ENCODE data around the gene FAM98C.

Gene FAM98C

GRCh38 chr19:38381138-38381537 is 21.8 kb upstream of the FAM98C start:
- no peak overlapping the region for H3K27ac ChIP-seq

DNA sequence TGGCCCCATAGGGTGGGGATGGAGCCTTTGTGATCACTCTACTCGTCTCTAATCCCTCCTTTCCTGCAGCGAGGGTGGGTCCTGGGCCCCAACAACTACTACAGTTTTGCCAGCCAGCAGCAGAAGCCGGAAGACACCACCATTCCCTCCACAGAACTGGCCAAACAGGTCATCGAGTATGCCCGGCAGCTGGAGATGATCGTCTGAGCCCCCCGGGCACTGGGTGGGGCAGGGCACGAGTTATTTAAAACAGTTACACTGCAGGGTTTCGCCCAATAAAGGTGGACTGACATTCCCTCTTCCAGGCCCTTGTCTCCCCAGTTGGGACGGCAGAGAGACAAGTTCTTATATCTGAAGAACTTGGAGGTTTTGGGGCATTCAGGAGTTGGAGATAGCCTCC is 19.7 kb upstream of the FAM98C start:
- TF ChIP-seq CTCF (conservative IDR thresholded peaks at IDR 0.05), result no peak
- no peak overlapping the region for H3K27ac ChIP-seq

More at GRCh38 chr19:38381138-38381537, 21.8 kb upstream of the FAM98C start:
- TF ChIP-seq CTCF (conservative IDR thresholded peaks at IDR 0.05), result no peak

- TF ChIP-seq CTCF (conservative IDR thresholded peaks at IDR 0.05), result no peak
These were observed 19.1 kb upstream of the FAM98C start for GRCh38 chr19:38383743-38384142.

DNA sequence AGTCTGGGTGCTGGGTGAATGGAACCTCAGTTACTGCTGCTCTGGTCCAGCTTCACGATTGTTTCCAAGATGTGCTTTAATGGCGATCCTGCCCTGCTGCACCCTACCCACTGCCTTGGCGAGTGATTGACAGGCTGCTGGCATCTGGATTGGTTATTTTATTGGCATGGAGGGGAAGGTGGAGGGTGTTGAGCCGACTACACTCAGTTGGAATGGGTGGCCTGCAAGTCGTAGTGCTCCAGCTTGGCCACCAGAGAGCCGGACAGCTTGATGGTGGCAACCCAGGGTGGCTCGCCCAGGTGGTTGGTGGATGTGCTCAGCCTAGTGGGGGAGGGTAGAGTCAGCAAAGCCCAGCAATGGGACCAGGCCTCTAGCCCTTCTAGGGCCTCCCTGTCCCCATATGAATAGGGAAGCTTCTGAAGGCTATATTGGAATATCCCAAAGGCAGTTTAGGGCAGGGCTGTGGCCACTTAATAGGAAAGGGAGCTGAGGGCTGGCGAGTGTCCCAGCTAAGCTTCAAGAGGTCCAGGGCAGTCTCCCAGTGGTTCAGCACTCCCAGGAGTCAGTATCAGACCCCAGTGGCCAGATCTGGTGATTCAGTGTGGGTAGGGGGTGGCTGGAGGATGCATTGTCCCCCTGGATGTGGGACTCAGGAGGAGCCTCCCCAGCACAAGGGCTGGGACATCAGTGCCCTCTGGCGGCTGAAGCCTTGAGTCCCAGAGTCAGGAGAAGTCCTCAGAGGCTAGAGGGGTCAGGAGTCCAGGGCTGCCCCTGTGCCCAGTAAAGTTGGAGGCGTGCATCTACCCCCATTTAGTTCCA is 18.5 kb upstream of the FAM98C start:
- no peak overlapping the region for H3K27ac ChIP-seq
- peak; percentile 20; the same call in 1 of the 2 replicates for TF ChIP-seq CTCF (conservative IDR thresholded peaks at IDR 0.05)

More at GRCh38 chr19:38383743-38384142, 19.1 kb upstream of the FAM98C start:
- no peak overlapping the region for H3K27ac ChIP-seq

GRCh38 chr19:38385057-38385803 is 17.7 kb upstream of the FAM98C start:
- no peak for TF ChIP-seq CTCF (conservative IDR thresholded peaks at IDR 0.05)
- H3K27ac ChIP-seq, result no peak overlapping the region

DNA sequence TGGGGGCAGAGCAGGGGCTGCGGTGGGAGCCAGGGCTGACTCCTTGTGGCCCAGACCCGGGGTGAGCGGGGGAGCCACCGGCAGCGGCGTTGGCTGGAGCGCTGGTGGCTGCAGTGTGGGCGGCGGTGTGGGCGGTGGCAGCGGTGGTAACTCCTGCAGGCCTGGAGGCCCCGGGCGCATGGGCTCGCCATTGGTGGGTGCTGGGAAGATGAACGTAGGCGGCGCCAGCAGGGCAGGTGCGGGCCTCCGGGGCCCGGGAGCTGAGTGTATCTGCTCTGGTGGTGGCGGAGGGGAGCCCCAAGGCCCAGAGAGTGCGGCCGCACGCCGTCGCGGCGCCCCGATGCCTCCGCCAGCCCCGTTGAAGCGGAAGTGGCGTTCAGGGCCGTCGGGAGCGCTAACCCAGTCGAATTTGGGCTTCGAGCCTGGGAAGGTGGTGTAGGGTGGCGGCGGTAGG is 17.1 kb upstream of the FAM98C start:
- TF ChIP-seq CTCF (conservative IDR thresholded peaks at IDR 0.05), result no peak
- H3K27ac ChIP-seq, result no peak overlapping the region

- TF ChIP-seq CTCF (conservative IDR thresholded peaks at IDR 0.05), result no peak
- H3K27ac ChIP-seq, result no peak overlapping the region; the same call in 1 of the 2 replicates
These were observed 16.5 kb upstream of the FAM98C start for GRCh38 chr19:38386300-38386970.

All from VCaP (cell line).